Measurements from ENCODE around the gene SMAD1. TPM values are rescaled to one million over a fixed set of nuclear protein-coding genes. Genes with fewer than 3 reads are reported as not detected.

Gene SMAD1
- total RNA-seq, 1 experiment from 2014 or later = 21.1 TPM

GRCh38 chr4:145545031-145545430 is 63.4 kb downstream of the SMAD1 start:
- Mint-ChIP-seq H3K4me1 (peaks cover 24 to 29% of the 10 kb centered on the region in 2 experiments), H3K27me3 (ENCODE audit: low read depth) (no peaks in the 10 kb centered on the region), H3K36me3 (ENCODE audit: insufficient read depth in 1 of 3, low read depth in 3 of 3) (peaks cover 1 to 20% (median 10%) of the 10 kb centered on the region in 3 experiments; a peak in 6 of 7 replicates), H3K9me3 (no peaks in the 10 kb centered on the region), H3K4me3 (no peak overlapping the region), H3K27ac (peak overlapping the region in 2 of 3 experiments; percentile 11 to 87; a peak in 4 of 7 replicates)
- Histone ChIP-seq H2BK20ac (ENCODE audit: low read depth, low read length, poor library complexity, severe bottlenecking) (no peak overlapping the region), H2BK15ac (ENCODE audit: low read depth, low read length) (no peak overlapping the region), H2BK5ac (ENCODE audit: insufficient read length, low read length) (no peak overlapping the region), H3K9ac (ENCODE audit: extremely low read depth, insufficient read length, low read length) (no peak overlapping the region), H3K27me3 (ENCODE audit: insufficient read depth, low read length) (no peaks in the 10 kb centered on the region), H3K23ac (ENCODE audit: insufficient read length, low read depth, low read length) (no peak overlapping the region), H4K8ac (replicated peaks; ENCODE audit: insufficient read length, low read depth, low read length) (no peak overlapping the region), H3K27ac (ENCODE audit: insufficient read length, low read depth, low read length) (no peak overlapping the region), H3K79me2 (ENCODE audit: insufficient read depth, low read length) (no peaks in the 10 kb centered on the region), H3K4me1 (ENCODE audit: insufficient read depth, low read length) (peaks cover 7% of the 10 kb centered on the region; the same call in 1 of the 2 replicates), H3T11ph (ENCODE audit: low read length) (no peak overlapping the region), H4K20me1 (ENCODE audit: control insufficient read depth, insufficient read depth, insufficient read length) (no peaks in the 10 kb centered on the region), H2BK12ac (ENCODE audit: insufficient read length, low read depth, low read length) (no peak overlapping the region), H3K79me1 (ENCODE audit: insufficient read depth, low read depth, low read length, poor library complexity, severe bottlenecking) (no peaks in the 10 kb centered on the region), H3K14ac (ENCODE audit: insufficient read depth, low read length) (no peak overlapping the region), H3K18ac (ENCODE audit: insufficient read length, low read depth, low read length) (no peak overlapping the region), H3K4me2 (ENCODE audit: insufficient read depth, insufficient read length, low read length) (no peak overlapping the region), H2AK5ac (ENCODE audit: insufficient read length, low read length) (no peak overlapping the region), H2AFZ (ENCODE audit: low read length) (no peak overlapping the region), H3K9me3 (ENCODE audit: control insufficient read depth, low read depth, low read length) (no peaks in the 10 kb centered on the region), H4K5ac (ENCODE audit: insufficient read length, low read depth, low read length) (no peak overlapping the region), H4K91ac (ENCODE audit: insufficient read length, low read depth, low read length) (no peak overlapping the region), H3K4ac (ENCODE audit: low read depth, low read length) (no peak overlapping the region), H3K23me2 (ENCODE audit: insufficient read length, low read depth, low read length, poor library complexity, severe bottlenecking) (no peaks in the 10 kb centered on the region), H2BK120ac (ENCODE audit: low read depth, low read length, poor library complexity, severe bottlenecking) (no peak overlapping the region), H3K56ac (ENCODE audit: insufficient read length, low read depth, low read length) (no peak overlapping the region)
- no peak for TF ChIP-seq CTCF (conservative IDR thresholded peaks at IDR 0.05)
- no CpG with 5 or more reads among the region's 1 CpG for WGBS (ENCODE audit: extremely low coverage, insufficient read length, low lambda C conversion rate)
- no peak for DNase-seq
